Stimulated activated naive B cell treated with anti-CD40 and anti-IgM and Interleukin-4, amounts not matched to agents 10 μg/mL and 1 μg/mL and 100 μg/mL, for 72 hours (primary cell): ENCODE data around the gene CBY3.
"Not testable (repeated sequence)": the region's sequence is repeated elsewhere in the genome, so short reads cannot be mapped to it uniquely, and the experiment has no call there.

ENCODE experiments used
- ATAC-seq, 2 donors: fragments of 150-1000 bp; cut with Tn5 transposase; replicated peaks; 2 replicates each; pipeline ENCODE4 v1.10.0; 2021; ENCODE audit warnings: moderate library complexity in 1 of 2
- DNase-seq: peaks from one replicate; pipeline ENCODE4 v3.0.0; 2021
- H3K27ac Mint-ChIP-seq: one replicate; pipeline ENCODE4 v1.8.0; 2022; ENCODE audit warnings: mild to moderate bottlenecking, mixed read lengths
- H3K27me3 Mint-ChIP-seq, 2 donors: one replicate each; pipeline ENCODE4 v1.8.0; 2022; ENCODE audit warnings: mixed read lengths in 2 of 2
- H3K36me3 Mint-ChIP-seq, 2 donors: one replicate each; pipeline ENCODE4 v1.8.0; 2022; ENCODE audit warnings: mixed read lengths in 2 of 2, mild to moderate bottlenecking in 1 of 2
- H3K4me1 Mint-ChIP-seq, 2 donors: one replicate each; pipeline ENCODE4 v1.8.0; 2022; ENCODE audit warnings: mixed read lengths in 2 of 2, mild to moderate bottlenecking in 1 of 2
- H3K4me3 Mint-ChIP-seq, 2 donors: one replicate each; pipeline ENCODE4 v1.8.0; 2022; ENCODE audit warnings: mild to moderate bottlenecking in 2 of 2, mixed read lengths in 2 of 2, moderate library complexity in 1 of 2
- H3K9me3 Mint-ChIP-seq, 2 donors: one replicate each; pipeline ENCODE4 v1.8.0; 2022; ENCODE audit warnings: mixed read lengths in 2 of 2, mild to moderate bottlenecking in 1 of 2

CBY3 gene

DNA sequence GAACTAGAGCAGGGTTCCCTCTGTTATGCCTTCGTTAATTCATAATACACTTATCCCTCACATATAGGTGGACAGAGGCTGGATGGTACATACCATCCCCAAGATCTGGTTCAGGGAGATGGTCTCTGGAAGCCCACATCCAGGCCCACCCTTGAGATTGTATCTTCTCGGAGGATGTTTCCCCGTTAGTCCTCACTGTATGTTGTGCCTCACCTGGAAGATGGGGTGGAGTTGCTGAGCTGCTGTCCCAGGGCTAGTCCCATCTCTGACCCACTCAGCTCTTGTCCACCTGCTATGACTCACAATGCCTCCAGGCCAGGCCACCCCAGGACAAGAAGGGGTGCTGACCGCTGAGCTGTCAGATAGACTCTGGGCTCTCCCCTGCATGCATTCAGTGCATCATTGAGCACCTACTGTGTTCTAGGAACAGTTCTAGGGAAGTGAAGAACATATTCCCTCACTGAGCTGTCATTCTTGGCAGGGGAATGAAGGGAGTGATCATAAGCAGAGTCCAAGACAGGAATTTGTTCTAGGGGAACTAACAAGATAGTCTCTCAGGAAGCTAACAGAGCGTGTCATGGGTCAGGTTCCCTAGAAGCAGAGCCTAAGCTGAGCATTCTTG is at the start of gene CBY3:
Gene CBY3, minus strand, starts transcription at position 255 of the 622 bp plus-strand sequence. Its CDS starts 116 bp downstream, at position 139.
- Mint-ChIP-seq H3K27me3 (no peaks in the 10 kb centered on the region), H3K36me3 (peaks cover 16 to 31% of the 10 kb centered on the region in 2 donors), H3K9me3 (peaks cover 3 to 4% of the 10 kb centered on the region in 2 donors), H3K4me3 (peak within 1 kb of the TSS; percentile 26 to 60), H3K27ac (peak within 1 kb of the TSS; percentile 3), H3K4me1 (peaks cover 35 to 54% of the 10 kb centered on the region in 2 donors)
- DNase-seq, result no peak
- ATAC-seq, result no peak

DNA sequence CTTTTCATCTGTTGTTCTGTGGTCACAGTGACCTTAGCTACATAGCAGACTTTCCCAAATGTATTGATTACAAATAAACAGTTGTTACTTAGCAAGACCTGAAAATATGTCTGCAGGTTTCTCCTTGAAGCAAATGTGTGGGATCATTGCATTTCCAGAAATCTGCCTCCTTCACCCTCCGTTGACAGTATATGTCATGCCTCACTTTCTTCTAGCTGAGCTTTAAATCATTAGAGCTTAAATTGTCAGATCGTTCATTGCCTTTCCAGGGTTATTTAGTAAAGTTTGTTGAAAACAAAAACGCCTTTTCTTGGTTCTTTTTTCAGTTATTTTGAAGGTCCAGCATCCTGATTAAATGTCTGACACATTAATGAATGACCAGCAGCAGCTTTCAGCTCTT is 49.5 kb upstream of the CBY3 start:
- H3K27me3 Mint-ChIP-seq, result no peaks in the 10 kb centered on the region
- peak overlapping the region; percentile 57 for H3K27ac Mint-ChIP-seq
- no peaks in the 10 kb centered on the region for H3K9me3 Mint-ChIP-seq
- ATAC-seq (no peak), DNase-seq (no peak)
- H3K4me3 Mint-ChIP-seq, result no peak overlapping the region
- peaks cover 29 to 46% of the 10 kb centered on the region in 2 donors for H3K36me3 Mint-ChIP-seq
- H3K4me1 Mint-ChIP-seq, result peaks cover 16 to 33% of the 10 kb centered on the region in 2 donors

DNA sequence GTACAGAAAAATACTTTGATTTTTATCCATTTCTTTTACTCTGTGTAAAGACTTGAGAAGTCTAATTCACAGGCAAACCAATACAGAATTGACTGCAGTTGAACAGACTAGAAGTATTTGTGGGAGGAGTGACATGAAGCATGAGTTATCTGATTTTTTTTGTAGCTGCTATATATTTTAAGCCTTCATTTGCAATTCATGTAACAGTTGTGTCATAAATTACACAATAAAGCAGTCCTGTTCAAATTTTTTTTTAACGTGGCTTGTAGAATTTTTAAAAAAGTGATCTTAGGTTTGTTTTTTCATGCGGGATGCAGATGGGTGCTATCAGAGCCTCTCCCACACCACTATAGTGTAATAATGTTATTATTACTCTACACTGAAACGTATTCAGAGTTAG is 48.9 kb upstream of the CBY3 start:
- Mint-ChIP-seq H3K36me3 (peaks cover 29 to 46% of the 10 kb centered on the region in 2 donors), H3K9me3 (no peaks in the 10 kb centered on the region), H3K4me1 (peaks cover 16 to 31% of the 10 kb centered on the region in 2 donors), H3K27ac (no peak overlapping the region), H3K4me3 (no peak overlapping the region), H3K27me3 (no peaks in the 10 kb centered on the region)
- ATAC-seq (no peak), DNase-seq (no peak)

DNA sequence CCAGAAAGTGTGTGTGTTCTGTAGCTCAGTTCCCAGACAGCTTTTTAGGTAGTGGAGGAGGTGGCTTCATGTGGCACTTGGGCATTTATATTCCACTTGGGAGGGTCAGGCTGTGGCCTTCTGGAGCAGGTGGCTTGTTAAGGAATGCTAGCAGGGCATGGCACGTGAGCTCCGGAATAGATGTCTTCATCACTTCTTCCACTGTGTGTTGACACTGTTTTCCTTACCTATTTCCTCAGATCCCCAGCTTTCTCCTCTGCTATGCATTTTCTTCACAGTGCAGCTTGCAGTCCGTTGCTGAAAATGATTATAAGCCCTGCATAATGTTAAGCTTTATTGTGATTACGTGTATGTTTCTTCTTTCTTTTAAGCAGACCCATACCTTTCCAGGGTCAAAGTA is 48.5 kb upstream of the CBY3 start:
- ATAC-seq, result no peak
- H3K4me1 Mint-ChIP-seq, result peaks cover 12 to 31% of the 10 kb centered on the region in 2 donors
- H3K4me3 Mint-ChIP-seq, result no peak overlapping the region
- H3K27me3 Mint-ChIP-seq, result no peaks in the 10 kb centered on the region
- H3K27ac Mint-ChIP-seq, result no peak overlapping the region
- H3K9me3 Mint-ChIP-seq, result no peaks in the 10 kb centered on the region
- H3K36me3 Mint-ChIP-seq, result peaks cover 32 to 47% of the 10 kb centered on the region in 2 donors
- no peak for DNase-seq

DNA sequence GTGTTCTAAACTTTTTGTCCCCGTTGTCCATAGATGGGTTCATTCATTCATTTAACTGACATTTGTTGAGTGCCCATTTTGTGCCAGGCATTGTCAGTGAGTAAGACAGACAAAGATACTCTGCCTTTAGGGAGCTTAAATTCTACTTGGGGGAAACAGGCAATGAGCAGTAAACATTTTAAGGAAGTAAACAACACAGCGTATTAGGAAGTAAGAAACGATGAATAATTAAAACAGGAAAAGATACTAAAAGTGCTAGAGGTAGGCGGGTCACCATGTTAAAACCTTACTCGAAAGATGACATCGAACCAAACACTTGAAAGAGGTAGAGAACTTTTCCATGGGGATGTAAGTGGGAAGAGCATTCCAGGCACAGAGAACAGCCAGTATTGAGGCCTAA is 46.3 kb upstream of the CBY3 start:
- DNase-seq, result no peak
- no peak for ATAC-seq
- Mint-ChIP-seq H3K27ac (peak overlapping the region; percentile 52), H3K9me3 (no peaks in the 10 kb centered on the region), H3K27me3 (no peaks in the 10 kb centered on the region), H3K4me3 (no peak overlapping the region), H3K36me3 (peaks cover 43 to 66% of the 10 kb centered on the region in 2 donors), H3K4me1 (peaks cover 10 to 23% of the 10 kb centered on the region in 2 donors)

DNA sequence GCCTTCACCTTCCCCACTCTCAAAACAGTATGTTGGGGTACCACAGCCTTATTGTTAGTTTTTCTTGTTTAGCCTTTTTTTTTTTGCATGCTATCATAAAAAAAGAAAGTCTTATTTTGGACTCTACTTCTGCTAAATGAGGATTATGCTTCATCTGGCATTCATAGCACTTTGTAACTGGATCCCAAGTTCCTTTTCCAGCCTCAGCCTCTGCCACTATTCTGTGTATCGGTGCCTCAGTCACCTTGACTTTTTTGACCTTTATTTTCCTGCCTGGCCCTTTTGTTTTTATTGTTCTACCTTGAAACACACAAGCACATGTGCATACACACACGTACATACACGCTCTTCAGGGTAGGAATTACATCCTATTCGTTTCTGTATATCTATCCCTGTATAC is 43.3 kb upstream of the CBY3 start:
- Mint-ChIP-seq H3K9me3 (no peaks in the 10 kb centered on the region), H3K36me3 (peaks cover 30 to 50% of the 10 kb centered on the region in 2 donors), H3K4me3 (no peak overlapping the region), H3K27me3 (no peaks in the 10 kb centered on the region), H3K27ac (no peak overlapping the region), H3K4me1 (peaks cover 0 to 5% of the 10 kb centered on the region in 2 donors)
- DNase-seq, result no peak
- ATAC-seq, result no peak

DNA sequence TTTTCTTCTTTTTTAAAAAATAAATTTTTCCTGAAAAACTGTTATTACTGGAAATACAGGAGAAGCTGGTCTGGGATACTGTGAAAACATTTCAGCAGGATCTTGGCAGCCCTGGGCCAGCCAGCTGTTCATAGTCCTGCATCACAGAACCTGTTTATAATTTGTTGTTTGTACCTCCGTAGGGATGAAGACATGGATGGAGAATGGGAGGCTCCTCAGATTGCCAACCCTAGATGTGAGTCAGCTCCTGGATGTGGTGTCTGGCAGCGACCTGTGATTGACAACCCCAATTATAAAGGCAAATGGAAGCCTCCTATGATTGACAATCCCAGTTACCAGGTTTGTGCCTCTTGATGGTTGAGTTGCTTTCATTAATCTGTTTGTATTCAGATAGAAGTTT is 39.4 kb upstream of the CBY3 start:
- H3K27ac Mint-ChIP-seq, result no peak overlapping the region
- H3K9me3 Mint-ChIP-seq, result no peaks in the 10 kb centered on the region
- DNase-seq (no peak), ATAC-seq (no peak)
- H3K4me1 Mint-ChIP-seq, result peaks cover 2 to 5% of the 10 kb centered on the region in 2 donors
- H3K36me3 Mint-ChIP-seq, result peaks cover 34 to 51% of the 10 kb centered on the region in 2 donors
- no peaks in the 10 kb centered on the region for H3K27me3 Mint-ChIP-seq
- H3K4me3 Mint-ChIP-seq, result no peak overlapping the region

DNA sequence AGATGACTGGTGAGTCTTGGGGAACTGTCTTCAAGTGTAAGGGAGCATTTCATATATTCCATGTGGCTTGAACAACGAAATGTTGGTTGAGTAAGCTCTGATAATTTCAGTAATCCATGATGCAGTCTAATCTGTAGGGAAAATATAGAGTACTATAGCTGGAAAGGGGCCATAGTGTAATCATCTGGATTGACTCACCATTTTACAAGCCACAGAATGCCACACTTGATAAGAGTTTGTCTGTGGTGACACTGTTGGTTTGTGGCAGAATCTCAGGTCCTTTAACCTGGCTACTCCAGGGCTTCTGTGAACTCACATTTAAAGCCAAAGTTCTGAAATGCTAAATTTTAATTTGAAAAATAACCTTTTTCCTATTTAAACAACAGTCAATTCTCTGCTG is 35.5 kb upstream of the CBY3 start:
- Mint-ChIP-seq H3K4me1 (peaks cover 0 to 2% of the 10 kb centered on the region in 2 donors), H3K4me3 (no peak overlapping the region), H3K36me3 (peaks cover 24 to 32% of the 10 kb centered on the region in 2 donors), H3K27me3 (no peaks in the 10 kb centered on the region), H3K27ac (no peak overlapping the region), H3K9me3 (no peaks in the 10 kb centered on the region)
- DNase-seq, result no peak
- ATAC-seq, result no peak

DNA sequence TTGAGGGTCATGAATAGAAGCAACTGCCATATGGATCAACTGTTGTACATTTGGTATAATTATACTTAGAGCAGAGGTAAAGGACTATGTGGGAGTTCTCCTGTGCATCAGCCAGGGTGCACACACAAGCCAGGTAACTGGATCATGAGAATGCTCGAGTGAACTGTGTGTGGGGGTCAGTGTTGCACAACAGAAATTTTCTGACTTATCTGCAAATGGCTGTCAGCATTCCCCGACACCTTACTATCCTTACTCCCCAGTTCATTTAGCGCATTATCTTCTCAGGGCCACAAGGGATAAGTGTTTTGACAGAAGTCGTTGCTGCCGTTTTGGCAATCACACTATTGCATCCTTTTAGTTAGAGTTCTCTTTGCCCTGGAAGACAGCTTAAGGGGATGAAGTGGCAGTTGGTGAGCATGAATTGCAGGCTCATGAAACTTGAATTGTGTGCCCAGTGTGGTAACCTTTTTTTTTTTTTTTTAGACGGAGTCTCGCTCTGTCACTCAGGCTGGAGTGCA is 19.6 kb upstream of the CBY3 start:
- no peak for DNase-seq
- Mint-ChIP-seq H3K27me3 (no peaks in the 10 kb centered on the region), H3K36me3 (peaks cover 21 to 36% of the 10 kb centered on the region in 2 donors), H3K27ac (no peak overlapping the region), H3K4me1 (peaks cover 25 to 57% of the 10 kb centered on the region in 2 donors), H3K4me3 (peak overlapping the region; percentile 97 to 98), H3K9me3 (no peaks in the 10 kb centered on the region)
- ATAC-seq, result no peak

DNA sequence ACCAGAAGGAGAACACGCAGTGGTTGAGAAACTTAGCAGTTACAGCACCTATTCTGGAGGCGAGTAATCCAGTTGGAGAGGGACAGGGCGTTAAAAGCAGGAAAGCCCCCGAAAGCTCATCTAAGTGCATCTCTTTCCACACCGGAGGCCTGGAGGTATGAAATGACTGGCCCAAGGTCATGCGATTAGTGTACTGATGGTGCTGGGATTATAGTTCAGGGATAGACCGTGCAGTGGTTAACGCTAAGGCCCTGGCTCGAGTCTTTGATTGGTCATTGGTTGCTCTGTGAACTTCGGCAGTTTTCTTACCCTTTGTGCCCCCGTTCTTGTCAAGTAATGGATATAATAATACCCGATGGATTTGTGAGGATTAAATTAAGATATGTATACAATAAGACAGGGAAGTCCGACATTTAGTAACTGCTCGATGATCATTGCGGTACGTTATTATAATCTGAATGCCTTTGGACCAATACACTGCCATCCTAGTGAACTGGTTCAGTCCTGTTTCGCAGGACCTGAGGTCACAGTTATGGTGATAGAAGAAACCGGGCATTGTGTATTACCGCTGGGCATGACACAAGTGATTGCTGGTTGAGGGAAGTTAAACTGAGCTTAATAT is 18.9 kb upstream of the CBY3 start:
- H3K36me3 Mint-ChIP-seq, result peaks cover 20 to 31% of the 10 kb centered on the region in 2 donors
- DNase-seq, result peak; percentile 51
- no peaks in the 10 kb centered on the region for H3K27me3 Mint-ChIP-seq
- peak overlapping the region; percentile 97 to 98 for H3K4me3 Mint-ChIP-seq
- peak; percentile 23 to 41 for ATAC-seq
- H3K9me3 Mint-ChIP-seq, result no peaks in the 10 kb centered on the region
- peaks cover 25 to 57% of the 10 kb centered on the region in 2 donors for H3K4me1 Mint-ChIP-seq
- peak overlapping the region; percentile 100 for H3K27ac Mint-ChIP-seq

DNA sequence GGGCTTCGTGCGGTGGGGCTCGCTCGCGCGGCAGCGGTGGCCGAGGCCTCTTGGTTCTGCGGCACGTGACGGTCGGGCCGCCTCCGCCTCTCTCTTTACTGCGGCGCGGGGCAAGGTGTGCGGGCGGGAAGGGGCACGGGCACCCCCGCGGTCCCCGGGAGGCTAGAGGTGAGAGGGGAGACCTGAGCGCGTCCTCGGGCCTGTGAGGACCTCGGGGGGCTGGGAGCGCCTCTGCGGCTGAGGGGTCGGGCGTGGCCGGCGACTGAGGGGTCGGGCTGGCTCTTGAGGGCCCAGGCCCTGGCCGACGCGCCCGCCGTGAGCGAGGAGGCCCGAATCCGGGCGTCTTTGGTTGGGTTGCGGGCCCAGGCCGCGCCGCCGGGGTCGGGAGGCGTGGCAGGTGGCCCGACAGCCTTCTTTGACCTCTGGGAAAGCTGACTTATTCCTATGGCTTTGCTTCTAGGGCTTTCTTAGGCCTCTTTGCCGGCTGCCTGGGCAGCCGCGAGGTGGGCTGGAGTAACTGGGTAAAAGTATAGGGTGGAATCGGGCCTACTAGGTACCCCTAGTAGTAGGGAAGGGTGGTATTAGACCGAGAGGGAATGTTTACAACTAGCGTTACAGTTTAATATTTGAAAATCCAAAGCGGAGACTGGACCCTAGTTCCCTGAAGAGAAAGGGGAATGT is 18.2 kb upstream of the CBY3 start, which contains the start of gene CANX:
Gene CANX, plus strand, starts transcription at position 33 of the 681 bp plus-strand sequence. CDS start 6,715 bp downstream, outside the sequence.
- peak within 1 kb of the TSS; percentile 97 to 98 for H3K4me3 Mint-ChIP-seq
- ATAC-seq, result peak; percentile 6 to 12
- H3K9me3 Mint-ChIP-seq, result no peaks in the 10 kb centered on the region
- peak within 1 kb of the TSS; percentile 100 for H3K27ac Mint-ChIP-seq
- no peak for DNase-seq
- H3K4me1 Mint-ChIP-seq, result peaks cover 25 to 52% of the 10 kb centered on the region in 2 donors
- no peaks in the 10 kb centered on the region for H3K27me3 Mint-ChIP-seq
- H3K36me3 Mint-ChIP-seq, result peaks cover 20 to 34% of the 10 kb centered on the region in 2 donors

DNA sequence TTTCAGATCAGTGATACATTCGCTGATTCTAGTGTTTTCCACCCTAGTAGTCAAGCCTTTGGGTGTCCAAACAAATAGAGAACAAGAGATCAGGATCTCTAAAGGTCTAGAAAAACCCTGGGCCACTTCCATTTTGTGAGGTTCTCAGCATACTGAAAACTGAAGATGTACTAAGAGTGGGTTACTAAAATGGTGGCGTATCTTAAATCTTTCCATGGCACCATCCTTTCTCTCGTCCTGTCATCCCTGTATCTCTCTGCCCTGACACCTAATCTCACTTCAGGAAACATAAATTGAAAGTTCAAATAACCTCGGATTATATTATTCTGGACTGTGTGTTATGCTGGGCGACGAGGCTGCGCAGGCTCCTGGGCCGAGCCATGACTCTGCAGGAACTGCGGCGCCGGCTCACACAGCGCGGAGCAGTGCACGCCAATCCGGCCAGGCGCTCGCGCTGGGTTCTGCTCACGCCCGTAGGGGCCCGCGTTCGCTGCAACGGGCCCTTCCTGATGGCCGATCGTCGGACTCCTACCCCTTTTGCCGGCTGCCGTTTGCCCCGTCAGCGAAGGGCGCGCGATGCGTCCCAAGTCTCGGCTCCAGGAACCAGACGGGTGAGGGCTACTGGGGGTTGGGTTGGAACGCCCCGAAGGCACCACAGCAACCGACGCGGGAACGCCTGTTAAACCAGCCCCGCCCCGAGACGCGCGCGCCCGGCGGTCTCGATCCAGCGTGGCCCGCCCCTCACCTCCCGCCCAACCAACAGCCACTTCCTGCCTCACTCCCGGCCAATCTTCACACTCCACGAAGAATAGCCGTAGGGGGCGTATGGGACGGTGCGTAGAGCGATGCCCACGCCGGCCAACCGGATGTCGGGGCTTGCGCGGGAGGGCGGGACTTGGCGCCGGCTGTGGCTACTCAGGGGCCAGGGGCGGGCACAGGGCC is 17.4 kb upstream of the CBY3 start:
- Mint-ChIP-seq H3K36me3 (peaks cover 12 to 25% of the 10 kb centered on the region in 2 donors), H3K9me3 (no peaks in the 10 kb centered on the region), H3K4me1 (peaks cover 17 to 44% of the 10 kb centered on the region in 2 donors), H3K27ac (peak overlapping the region; percentile 100), H3K27me3 (no peaks in the 10 kb centered on the region), H3K4me3 (peak overlapping the region; percentile 97 to 98)
- peak; percentile 99 for DNase-seq
- ATAC-seq, result peak; percentile 88 to 92

DNA sequence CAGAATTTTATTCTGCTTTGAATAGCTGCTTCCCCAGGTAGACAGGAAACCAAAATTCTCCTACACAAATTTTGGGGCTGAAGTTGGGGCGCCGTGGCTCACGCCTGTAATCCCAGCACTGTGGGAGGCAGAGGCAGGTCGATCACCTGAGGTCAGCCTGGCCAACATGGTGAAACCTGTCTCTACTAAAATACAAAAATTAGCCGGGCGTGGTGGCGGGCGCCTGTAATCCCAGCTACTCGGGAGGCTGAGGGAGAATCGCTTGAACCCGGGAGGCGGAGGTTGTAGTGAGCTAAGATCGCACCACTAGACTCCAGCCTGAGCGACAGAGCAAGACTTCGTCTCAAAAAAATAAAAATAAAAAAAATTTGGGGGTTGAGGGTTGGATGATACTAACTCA is 16.7 kb upstream of the CBY3 start:
- DNase-seq, H3K9me3 Mint-ChIP-seq, ATAC-seq, H3K27me3 Mint-ChIP-seq: not testable (repeated sequence)
- peaks cover 16 to 37% of the 10 kb centered on the region in 2 donors for H3K4me1 Mint-ChIP-seq
- peaks cover 5 to 20% of the 10 kb centered on the region in 2 donors for H3K36me3 Mint-ChIP-seq
- H3K27ac Mint-ChIP-seq, result peak overlapping the region; percentile 100
- H3K4me3 Mint-ChIP-seq, result peak overlapping the region; percentile 97 to 98
